ENCODE measurements around the gene PPP2R3C.

GRCh38 chr14:35146711-35147149 is 24.9 kb upstream of the PPP2R3C start:
- TF ChIP-seq EZH2 (IDR thresholded peaks at IDR 0.05) = no peak
- no peak for TF ChIP-seq POLR2AphosphoS5 (IDR thresholded peaks at IDR 0.05; ENCODE audit: borderline replicate concordance, low read depth, low read length)
- no peak for TF ChIP-seq FOXP2 (optimal IDR thresholded peaks at IDR 0.05; ENCODE audit: control extremely low read depth, extremely low read length, insufficient read depth)

All from SK-N-MC (cell line).